GM23338 (cell line): ENCODE results near the gene LRRC4. TPM values are rescaled to one million over a fixed set of nuclear protein-coding genes. Genes with fewer than 3 reads are reported as not detected.

Source experiments
- ATAC-seq: fragments of 200-7000 bp; cut with Tn5 transposase; 3 replicates; pipeline ENCODE4 v1.9.1; 2020
- DNase-seq: peaks from one replicate; pipeline ENCODE4 v3.0.0-alpha.2; 2015; ENCODE audit warnings: low spot score
- H2AFZ ChIP-seq: fragments of 200-600 bp; sonication (generic); 2 replicates; pipeline ENCODE4 v1.8.0; 2016; ENCODE audit warnings: antibody characterized with exemption, mild to moderate bottlenecking, moderate library complexity
- H3F3A ChIP-seq: fragments of 200-600 bp; sonication (generic); replicated peaks from 2 replicates; pipeline ENCODE4 v1.8.0; 2017; ENCODE audit warnings: antibody characterized with exemption, mixed run types, low read depth
- H3K27ac ChIP-seq: fragments of 200-600 bp; sonication (generic); 2 replicates; pipeline ENCODE4 v1.6.1; 2016; ENCODE audit warnings: low read depth
- H3K27me3 ChIP-seq: fragments of 200-600 bp; sonication (generic); 2 replicates; pipeline ENCODE4 v1.8.0; 2016; ENCODE audit warnings: mild to moderate bottlenecking, mixed run types, moderate library complexity; ENCODE audit not compliant: insufficient read depth
- H3K36me3 ChIP-seq: fragments of 200-600 bp; sonication (generic); 2 replicates; pipeline ENCODE4 v1.8.0; 2016; ENCODE audit warnings: mild to moderate bottlenecking; ENCODE audit not compliant: insufficient read depth
- H3K4me1 ChIP-seq: fragments of 200-600 bp; sonication (generic); 2 replicates; pipeline ENCODE4 v1.8.0; 2016; ENCODE audit warnings: mild to moderate bottlenecking, moderate library complexity; ENCODE audit not compliant: insufficient read depth
- H3K4me2 ChIP-seq: fragments of 200-600 bp; sonication (generic); 2 replicates; pipeline ENCODE4 v1.7.1; 2017; ENCODE audit warnings: mixed run types
- H3K4me3 ChIP-seq: fragments of 200-600 bp; sonication (generic); 2 replicates; pipeline ENCODE4 v1.6.1; 2016; ENCODE audit warnings: mixed run types
- H3K79me2 ChIP-seq: fragments of 200-600 bp; sonication (generic); replicated peaks from 2 replicates; pipeline ENCODE4 v1.8.0; 2017; ENCODE audit warnings: mild to moderate bottlenecking; ENCODE audit not compliant: insufficient read depth
- H3K9me2 ChIP-seq: fragments of 200-600 bp; sonication (generic); 2 replicates; pipeline ENCODE4 v1.8.0; 2017; ENCODE audit not compliant: insufficient read depth
- H4K20me1 ChIP-seq: fragments of 200-600 bp; sonication (generic); replicated peaks from 2 replicates; pipeline ENCODE4 v1.8.0; 2017; ENCODE audit warnings: mild to moderate bottlenecking; ENCODE audit not compliant: insufficient read depth
- H3K27ac Mint-ChIP-seq: 2 replicates; pipeline ENCODE4 v1.8.0; 2020; ENCODE audit warnings: inconsistent platforms, mild to moderate bottlenecking, moderate library complexity, mixed read lengths
- H3K27me3 Mint-ChIP-seq: 3 replicates; pipeline ENCODE4 v1.8.0; 2022; ENCODE audit warnings: low read depth, mild to moderate bottlenecking, moderate library complexity, mixed read lengths, inconsistent platforms; ENCODE audit not compliant: insufficient read depth, poor library complexity
- H3K36me3 Mint-ChIP-seq: 3 replicates; pipeline ENCODE4 v1.8.0; 2021; ENCODE audit warnings: low read depth, mild to moderate bottlenecking, inconsistent platforms, moderate library complexity, mixed read lengths
- H3K4me1 Mint-ChIP-seq: 3 replicates; pipeline ENCODE4 v1.8.0; 2020; ENCODE audit warnings: mild to moderate bottlenecking, inconsistent platforms, mixed read lengths
- H3K4me3 Mint-ChIP-seq: 3 replicates; pipeline ENCODE4 v1.8.0; 2021; ENCODE audit warnings: moderate library complexity, mild to moderate bottlenecking, inconsistent platforms, mixed read lengths
- H3K9me3 Mint-ChIP-seq: 3 replicates; pipeline ENCODE4 v1.8.0; 2020; ENCODE audit warnings: moderate library complexity, mild to moderate bottlenecking, inconsistent platforms, mixed read lengths
- CTCF ChIP-seq, 2 experiments: fragments of 200-600 bp in 1 of 2; sonication (generic) in 1 of 2; conservative IDR thresholded peaks; 2 replicates each; pipeline versions ENCODE4 v1.5.1 to v1.6.1; 2016 to 2017; ENCODE audit warnings: antibody characterized with exemption in 2 of 2, low read depth in 2 of 2, mild to moderate bottlenecking in 2 of 2, moderate library complexity in 1 of 2
- EZH2 ChIP-seq: fragments of 200-600 bp; sonication (generic); IDR thresholded peaks from one replicate; pipeline ENCODE4 v1.8.0; 2017; ENCODE audit warnings: antibody characterized with exemption, mild to moderate bottlenecking, low read depth; ENCODE audit not compliant: unreplicated experiment
- JUNB ChIP-seq: IDR thresholded peaks from one replicate; pipeline ENCODE4 v1.6.1; 2016; ENCODE audit warnings: antibody characterized with exemption; ENCODE audit not compliant: unreplicated experiment
- NANOG ChIP-seq: IDR thresholded peaks from 2 replicates; pipeline ENCODE4 v1.6.1; 2016; ENCODE audit warnings: antibody characterized with exemption, borderline replicate concordance
- REST ChIP-seq: IDR thresholded peaks from one replicate; pipeline ENCODE4 v1.6.1; 2018; ENCODE audit warnings: antibody characterized with exemption; ENCODE audit not compliant: unreplicated experiment
- polyA plus RNA-seq: library from polyadenylated mRNA; unstranded; fragments of >200 nt; fragmentation: Nextera tagmentation; extraction: Ambion mirVana; gene quantifications from 2 replicates; pipeline ENCODE4 v1.2.1, GENCODE V29; 2016
- total RNA-seq: library from RNA; depleted of rRNA; stranded (reverse); fragments of >200 nt; shearing (Covaris generic); gene quantifications from 2 replicates; pipeline ENCODE4 v1.2.3, GENCODE V29; 2014
- TF ChIP-seq, protein P1 (sequence below): IDR thresholded peaks from 2 replicates; pipeline ENCODE4 v1.6.1; 2016; ENCODE audit warnings: antibody characterized with exemption

Gene LRRC4
- total and polyA plus RNA-seq, 2 experiments from 2014 or later = 1.9 to 5.2 TPM

DNA sequence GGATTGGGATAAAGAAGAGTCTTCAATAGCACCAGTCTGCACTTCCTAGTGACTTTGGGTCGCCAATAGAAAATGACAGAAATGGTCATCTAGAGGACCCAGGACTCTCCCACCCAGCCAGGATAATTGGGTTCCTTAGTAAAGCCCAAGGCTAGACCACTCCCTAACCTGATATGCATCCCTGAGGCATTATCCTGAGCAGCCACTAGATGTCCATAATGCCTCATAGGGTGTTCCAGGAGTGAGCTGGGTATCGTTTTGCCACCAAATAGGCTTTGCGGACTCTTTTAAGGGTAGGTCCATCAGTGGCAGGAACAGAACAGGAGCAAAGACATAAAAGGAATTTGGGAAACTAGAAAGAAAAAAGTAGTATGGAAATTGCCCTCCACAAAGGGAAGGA is 4.5 kb upstream of the LRRC4 start:
- H3K4me1 ChIP-seq = peaks cover 11% of the 10 kb centered on the region
- H3F3A ChIP-seq = no peaks in the 10 kb centered on the region
- peaks cover 31% of the 10 kb centered on the region for H4K20me1 ChIP-seq
- no peaks in the 10 kb centered on the region for H3K9me2 ChIP-seq
- Mint-ChIP-seq H3K4me1 (peaks cover 19% of the 10 kb centered on the region), H3K36me3 (peaks cover under 1% of the 10 kb centered on the region; the same call in 1 of the 3 replicates), H3K4me3 (no peak overlapping the region; the same call in 2 of the 3 replicates), H3K27ac (no peak overlapping the region), H3K27me3 (peaks cover 16% of the 10 kb centered on the region), H3K9me3 (no peaks in the 10 kb centered on the region)
- TF ChIP-seq CTCF (conservative IDR thresholded peaks at IDR 0.05; ENCODE audit: low read depth in 2 of 2) = peak; percentile 62 to 82
- no peak for TF ChIP-seq JUNB
- TF ChIP-seq NANOG = no peak
- H2AFZ ChIP-seq = no peak overlapping the region
- peaks cover 24% of the 10 kb centered on the region for H3K27me3 ChIP-seq
- H3K4me2 ChIP-seq = no peak overlapping the region
- peaks cover 10% of the 10 kb centered on the region; the same call in 1 of the 2 replicates for H3K79me2 ChIP-seq
- DNase-seq = peak; percentile 72
- H3K27ac ChIP-seq = no peak overlapping the region
- H3K4me3 ChIP-seq = no peak overlapping the region
- no peaks in the 10 kb centered on the region for H3K36me3 ChIP-seq
- peak; percentile 31 for ATAC-seq

- no peaks in the 10 kb centered on the region for H3K9me3 Mint-ChIP-seq
Measured at GRCh38 chr7:128034825-128035224, 3.6 kb upstream of the LRRC4 start.

More at GRCh38 chr7:128034825-128035224, 3.6 kb upstream of the LRRC4 start:
- TF ChIP-seq REST (no peak), EZH2 (no peak)
- TF ChIP-seq, protein P1, sequence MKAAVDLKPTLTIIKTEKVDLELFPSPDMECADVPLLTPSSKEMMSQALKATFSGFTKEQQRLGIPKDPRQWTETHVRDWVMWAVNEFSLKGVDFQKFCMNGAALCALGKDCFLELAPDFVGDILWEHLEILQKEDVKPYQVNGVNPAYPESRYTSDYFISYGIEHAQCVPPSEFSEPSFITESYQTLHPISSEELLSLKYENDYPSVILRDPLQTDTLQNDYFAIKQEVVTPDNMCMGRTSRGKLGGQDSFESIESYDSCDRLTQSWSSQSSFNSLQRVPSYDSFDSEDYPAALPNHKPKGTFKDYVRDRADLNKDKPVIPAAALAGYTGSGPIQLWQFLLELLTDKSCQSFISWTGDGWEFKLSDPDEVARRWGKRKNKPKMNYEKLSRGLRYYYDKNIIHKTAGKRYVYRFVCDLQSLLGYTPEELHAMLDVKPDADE = no peak
- Histone ChIP-seq H3K27me3 (peaks cover 26% of the 10 kb centered on the region), H2AFZ (no peak overlapping the region), H3K9me2 (peaks cover 2% of the 10 kb centered on the region; the same call in 1 of the 2 replicates), H3K4me3 (no peak overlapping the region), H3K4me2 (no peak overlapping the region), H3F3A (no peaks in the 10 kb centered on the region), H3K4me1 (peaks cover 14% of the 10 kb centered on the region), H3K79me2 (peaks cover 10% of the 10 kb centered on the region; the same call in 1 of the 2 replicates), H3K36me3 (no peaks in the 10 kb centered on the region), H3K27ac (no peak overlapping the region), H4K20me1 (peaks cover 34% of the 10 kb centered on the region)
- H3K36me3 Mint-ChIP-seq = peaks cover 9% of the 10 kb centered on the region; the same call in 2 of the 3 replicates
- peaks cover 22% of the 10 kb centered on the region for H3K4me1 Mint-ChIP-seq
- ATAC-seq (no peak), DNase-seq (no peak)
- H3K27ac Mint-ChIP-seq = no peak overlapping the region
- H3K27me3 Mint-ChIP-seq = peaks cover 25% of the 10 kb centered on the region
- no peak overlapping the region for H3K4me3 Mint-ChIP-seq
